HG02678 (cell line): ENCODE results near the gene UGDH.
"Not testable (repeated sequence)": the region's sequence is repeated elsewhere in the genome, so short reads cannot be mapped to it uniquely, and the experiment has no call there.

ENCODE experiments used
- ATAC-seq: cut with Tn5 transposase; IDR thresholded peaks from one replicate; pipeline ENCODE4 v1.9.1; 2021; ENCODE audit warnings: mild to moderate bottlenecking, moderate library complexity; ENCODE audit not compliant: unreplicated experiment

The UGDH gene

DNA sequence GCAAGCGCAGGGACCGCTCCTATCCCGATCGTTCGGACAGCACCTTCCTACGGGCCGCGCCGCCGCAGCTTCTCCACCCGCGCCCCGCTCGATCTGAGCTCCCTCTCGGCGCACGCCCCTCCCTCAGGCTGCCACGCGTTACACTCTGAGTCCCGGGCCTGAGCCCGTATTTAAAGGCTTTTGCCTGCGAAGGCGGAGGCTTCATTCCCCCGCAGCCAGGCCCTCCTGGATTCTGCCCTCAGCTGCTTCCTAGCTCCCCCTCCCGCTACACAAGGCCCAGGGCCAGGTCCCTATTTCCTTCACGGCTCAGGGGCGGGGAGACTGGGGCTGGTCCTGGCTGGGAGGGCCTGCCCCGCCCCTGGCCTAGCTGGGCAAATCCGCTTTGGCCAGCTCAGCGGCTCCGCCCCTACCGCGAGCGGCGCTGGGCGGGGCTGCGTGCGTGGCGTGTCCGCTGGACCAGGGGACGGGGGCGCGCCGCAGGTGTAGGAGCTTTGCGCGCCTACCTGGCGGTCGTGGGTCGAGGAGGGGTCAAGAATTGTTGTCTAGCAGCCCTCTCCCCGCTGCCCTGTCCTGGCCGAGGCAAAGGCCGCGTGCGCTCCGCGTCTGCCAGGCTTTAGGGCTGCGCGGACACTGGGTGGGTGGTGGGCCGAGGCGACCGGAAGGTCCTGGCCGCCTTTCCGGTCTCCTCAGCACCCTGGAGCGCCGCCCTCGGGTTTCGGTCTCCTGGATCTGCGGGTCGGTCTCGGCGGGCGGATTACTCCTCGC lies at the start of gene UGDH:
UGDH (minus strand) TSS at position 144 of the 765 bp plus-strand sequence. CDS start 5,927 bp downstream, outside the sequence.
- peak; percentile 97 for ATAC-seq

DNA sequence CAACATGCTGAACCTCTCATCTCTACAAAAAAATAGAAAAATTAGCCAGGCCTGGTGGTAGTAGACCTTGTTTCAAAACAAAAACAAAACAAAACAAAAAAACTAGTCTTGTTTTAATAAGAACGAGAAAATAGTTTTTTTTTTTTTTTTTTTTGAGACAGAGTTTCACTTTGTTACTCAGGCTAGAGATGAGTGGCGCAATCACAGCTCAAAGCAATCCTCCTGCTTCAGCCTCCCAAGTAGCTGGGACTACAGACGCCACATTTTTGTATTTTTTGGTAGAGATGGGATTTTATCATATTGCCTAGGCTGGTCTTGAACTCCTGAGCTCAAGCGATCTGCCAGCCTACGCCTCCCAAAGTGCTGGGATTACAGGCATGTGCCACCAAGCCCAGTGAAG lies 47.7 kb upstream of the UGDH start:
- ATAC-seq: no peak

DNA sequence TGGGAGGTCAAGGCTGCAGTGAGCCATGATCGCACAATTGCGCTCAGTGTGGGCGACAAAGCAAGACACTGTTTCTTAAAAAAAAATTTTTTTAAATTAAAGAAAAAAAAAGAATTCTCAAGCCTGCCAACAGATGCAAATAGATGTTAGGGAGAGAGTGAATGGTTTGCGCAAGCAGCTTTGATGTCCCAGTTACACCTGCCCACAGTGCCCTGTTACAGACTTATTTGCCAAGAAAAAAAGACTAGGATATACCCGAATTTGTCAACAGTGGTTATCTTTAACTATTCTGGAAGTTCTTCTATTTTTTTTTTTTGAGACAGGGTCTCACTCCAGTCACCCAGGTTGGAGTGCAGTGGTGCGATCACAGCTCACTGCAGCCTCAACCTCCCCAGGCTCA lies 44.3 kb upstream of the UGDH start:
- ATAC-seq: no peak

DNA sequence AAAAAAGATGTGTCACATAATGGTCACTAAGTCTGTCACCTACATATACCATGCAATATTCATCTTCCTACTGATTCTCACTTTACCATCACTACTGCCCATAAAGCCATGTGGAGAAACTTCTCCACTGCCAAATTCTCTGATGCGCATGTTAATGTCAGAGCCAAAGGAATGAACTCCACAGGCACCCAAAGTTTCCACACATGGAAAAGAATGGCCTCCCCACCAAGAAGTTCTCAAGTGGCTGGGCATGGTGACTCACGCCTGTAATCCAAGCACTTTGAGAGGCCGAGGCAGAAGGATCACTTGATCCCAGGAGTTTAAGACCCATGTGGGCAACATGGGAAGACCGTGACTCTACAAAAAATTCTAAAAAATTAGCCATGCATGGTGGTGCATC lies 43.8 kb upstream of the UGDH start:
- ATAC-seq: no peak

DNA sequence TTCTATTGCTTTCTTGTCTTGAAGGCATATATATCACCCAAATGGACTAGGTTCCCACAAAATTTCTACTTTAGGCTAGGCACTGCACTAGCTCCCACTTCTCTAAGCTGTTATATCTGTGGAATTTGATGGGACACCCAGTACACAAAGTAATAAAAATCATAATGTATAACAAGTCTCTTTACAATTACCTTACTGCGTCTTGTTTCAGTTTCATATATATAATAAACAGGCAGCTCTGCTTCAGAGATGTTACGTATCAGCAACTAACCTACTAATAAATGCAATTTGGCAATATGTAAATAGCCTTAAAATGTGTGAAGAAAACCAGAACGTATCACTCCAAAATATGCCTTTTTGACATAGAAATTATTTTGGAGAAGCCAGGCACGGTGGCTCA lies 42.0 kb upstream of the UGDH start:
- ATAC-seq: no peak

DNA sequence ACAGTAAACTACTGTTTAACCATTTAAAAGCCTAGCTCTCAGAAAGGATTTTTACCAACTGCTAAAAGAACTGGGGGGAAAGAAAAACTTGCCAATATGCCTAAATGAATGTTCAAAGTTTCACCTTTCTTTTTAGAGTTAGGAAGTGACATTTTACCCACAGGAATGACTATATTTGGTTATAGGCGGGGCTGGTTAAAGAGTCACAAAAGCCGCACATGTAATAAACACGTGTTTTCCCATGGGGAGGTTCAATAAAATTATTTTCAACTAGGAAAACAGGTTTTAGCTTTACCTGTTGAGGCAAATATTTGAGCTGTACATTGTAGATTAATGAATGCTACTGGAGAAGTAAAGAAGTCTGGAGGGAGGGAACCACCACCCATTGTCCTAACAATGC lies 41.6 kb upstream of the UGDH start:
- ATAC-seq: peak; percentile 45

DNA sequence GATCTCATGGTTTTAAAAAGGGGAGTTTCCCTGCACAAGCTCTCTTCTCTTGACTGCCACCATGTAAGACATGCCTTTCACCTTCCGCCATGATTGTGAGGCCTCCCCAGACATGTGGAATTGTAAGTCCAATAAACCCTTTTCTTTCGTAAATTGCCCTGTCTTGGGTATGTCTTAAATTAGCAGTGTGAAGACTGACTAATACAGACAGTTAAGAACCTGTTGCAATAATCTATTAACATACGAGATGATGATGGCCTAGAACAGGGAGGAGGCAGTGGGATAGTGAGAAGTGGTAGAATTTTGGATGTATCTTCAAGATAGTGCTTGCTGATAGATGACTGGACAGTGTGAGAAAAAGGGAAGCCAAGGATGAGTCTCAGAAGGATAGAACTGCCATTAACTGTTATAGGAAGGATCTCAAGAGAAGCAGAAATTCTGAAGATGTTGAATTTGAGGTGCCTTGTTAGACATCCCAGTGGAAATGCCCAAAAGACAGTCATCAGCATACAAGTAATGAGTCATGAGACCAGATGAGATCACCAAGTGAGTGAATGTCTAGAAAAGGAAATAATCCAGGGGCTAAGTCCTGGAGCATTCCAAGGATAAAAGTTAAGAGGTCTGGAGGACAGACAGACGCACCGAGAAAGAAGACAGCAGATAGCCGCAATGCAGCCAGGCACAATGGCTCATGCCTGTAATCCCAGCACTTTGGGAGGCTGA lies 38.8 kb upstream of the UGDH start:
- ATAC-seq: no peak

DNA sequence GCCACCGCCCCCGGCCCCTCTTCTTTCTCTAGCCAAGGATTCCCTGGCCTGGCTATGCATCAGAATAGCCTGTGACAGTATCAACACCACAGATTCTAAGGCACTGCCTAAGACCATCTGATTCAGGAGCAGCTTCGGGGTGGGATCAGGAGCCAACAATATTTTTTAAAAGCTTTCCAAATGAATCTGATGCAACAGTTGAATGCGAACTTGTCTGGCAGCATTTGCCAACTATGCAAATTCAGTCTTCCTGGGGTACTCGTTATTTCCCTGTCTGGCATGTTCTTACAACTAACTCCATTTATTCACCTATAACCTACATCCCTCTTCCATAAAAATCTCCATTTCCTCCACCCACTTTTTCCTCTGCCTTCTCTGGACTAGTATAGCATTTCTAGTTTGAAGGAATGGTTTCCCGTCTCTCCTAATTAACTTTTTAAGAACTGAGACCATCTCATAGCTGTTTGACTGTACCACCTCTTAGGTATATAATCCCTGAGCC lies 36.2 kb upstream of the UGDH start:
- ATAC-seq: no peak

DNA sequence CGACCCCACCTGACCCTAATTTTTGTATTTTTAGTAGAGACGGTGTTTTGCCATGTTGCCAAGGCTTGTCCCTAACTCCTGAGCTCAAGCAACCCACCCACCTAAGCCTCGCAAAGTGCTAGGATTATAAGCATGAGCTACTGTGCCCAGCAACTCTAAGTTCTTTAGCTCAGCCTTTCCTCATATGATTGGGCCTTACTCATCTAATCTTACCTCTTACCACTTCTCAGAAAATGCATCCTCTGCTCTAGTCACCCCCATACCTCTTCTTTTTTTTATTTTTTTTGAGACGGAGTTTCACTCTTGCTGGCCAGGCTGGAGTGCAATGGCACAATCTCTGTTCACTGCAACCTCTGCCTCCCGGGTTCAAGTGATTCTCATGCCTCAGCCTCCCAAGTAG lies 35.6 kb upstream of the UGDH start:
- no peak for ATAC-seq

DNA sequence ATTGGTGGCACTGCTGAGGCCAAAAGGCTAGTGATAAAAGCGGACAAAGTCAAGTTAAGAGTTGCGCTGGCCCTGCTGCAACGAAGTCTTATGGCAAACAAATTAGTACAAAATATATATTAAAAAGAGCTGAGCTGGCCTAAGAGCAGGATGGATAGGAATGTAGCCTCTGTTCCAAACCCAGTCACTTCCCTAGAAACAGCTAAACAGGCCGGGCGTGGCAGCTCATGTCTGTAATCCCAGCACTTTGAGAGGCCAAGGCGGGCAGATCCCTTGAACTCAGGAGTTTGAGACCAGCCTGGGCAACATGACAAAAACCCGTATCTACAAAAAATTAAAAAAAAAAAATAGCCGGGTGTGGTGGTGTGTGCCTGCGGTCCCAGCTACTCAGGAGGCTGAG lies 32.4 kb upstream of the UGDH start:
- ATAC-seq: no peak

DNA sequence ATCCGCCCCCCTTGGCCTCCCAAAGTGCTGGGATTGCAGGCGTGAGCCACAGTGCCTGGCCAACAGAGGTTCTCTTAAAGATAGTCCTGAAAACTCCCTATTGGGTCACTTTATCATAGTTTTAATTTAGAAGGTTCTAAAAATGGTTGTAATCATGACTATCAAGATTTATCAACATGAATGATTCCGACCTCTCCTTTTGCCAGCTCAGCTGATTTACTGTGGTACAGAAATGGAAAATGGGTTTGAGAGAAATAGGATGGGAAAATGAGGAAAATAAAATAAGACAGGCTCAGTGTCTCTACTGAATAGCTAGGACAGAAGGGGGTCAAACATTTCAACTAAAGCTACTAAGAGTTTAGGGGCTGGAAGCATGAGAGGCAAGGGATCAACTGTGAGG lies 28.2 kb upstream of the UGDH start:
- ATAC-seq: no peak

DNA sequence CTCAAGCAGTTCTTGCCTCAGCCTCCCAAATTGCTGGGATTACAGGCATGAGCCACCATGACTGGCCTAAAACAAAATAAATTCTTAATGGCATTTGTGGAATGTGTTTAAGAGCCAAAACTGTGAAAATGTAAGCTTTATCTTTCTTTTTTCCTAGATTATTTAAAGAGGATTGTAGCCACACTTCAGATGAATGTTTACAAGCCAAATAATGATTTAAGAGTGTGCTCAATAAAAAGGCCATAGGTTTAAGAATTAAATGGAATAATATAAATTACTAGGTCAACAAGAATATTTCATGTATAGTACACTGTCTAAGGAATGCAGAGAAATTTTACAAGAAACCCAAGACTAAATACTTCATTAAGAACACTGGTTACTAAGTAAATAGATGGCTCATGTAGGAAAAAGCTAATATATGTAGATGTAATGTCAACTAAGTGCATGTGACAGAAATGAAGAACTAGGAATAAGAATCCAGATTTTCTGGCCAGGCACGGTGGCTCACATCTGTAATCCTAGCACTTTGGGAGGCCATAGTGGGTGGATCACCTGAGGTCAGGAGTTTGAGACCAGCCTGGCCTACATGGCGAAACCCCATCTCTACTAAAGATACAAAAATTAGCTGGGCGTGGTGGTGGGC lies 21.3 kb upstream of the UGDH start:
- ATAC-seq: no peak

DNA sequence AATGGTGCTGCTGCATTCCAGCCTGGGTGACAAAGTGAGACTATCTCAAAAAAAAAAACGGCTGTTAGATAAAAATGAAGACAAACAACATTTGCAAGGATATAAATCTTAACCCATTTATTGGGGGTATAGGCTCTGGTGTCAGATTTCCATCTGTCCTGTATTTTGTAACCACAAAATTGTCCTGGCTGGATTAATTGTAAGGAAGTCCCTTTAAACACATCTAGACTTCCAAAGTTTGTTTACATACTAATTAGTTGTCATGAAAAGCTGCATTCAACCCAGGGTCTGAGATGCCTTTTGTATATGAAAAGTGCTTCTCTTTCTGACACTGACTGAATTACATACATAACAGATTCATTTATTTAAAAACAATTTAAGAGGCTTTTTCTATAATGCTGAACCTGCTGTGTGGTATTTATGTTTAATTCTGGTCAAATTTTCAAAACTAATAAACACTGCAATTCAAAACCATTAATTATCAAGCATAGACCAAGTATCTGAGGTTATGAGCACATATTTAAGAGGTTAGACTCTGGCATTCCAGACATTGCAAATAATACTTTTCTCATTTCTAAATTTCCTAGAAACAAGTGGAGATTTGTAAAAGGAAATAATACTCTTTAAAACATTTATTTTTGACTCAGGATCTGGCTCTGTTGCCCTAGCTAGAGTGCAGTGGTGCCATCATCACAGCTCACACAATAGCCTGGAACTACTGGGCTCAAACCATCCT lies 17.5 kb upstream of the UGDH start:
- no peak for ATAC-seq

DNA sequence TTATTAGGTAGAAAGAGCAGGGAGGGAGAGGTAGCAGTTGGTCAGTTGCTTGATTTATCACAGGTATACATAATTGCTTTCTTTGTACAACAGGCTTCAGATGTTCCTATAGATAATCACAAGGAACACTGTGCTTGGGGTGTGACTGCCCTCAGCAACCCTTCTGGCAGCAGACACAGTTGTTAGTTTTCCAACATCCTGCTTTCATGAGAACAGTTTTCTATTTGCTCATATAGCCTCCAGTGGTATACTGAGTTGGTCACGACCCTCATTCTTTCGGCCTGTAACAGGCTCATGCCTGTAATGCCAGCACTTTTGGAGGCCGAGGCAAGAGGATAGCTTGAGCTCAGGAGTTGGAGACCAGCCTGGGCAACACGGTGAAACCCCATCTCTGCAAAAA lies 16.8 kb upstream of the UGDH start:
- not testable (repeated sequence) for ATAC-seq

DNA sequence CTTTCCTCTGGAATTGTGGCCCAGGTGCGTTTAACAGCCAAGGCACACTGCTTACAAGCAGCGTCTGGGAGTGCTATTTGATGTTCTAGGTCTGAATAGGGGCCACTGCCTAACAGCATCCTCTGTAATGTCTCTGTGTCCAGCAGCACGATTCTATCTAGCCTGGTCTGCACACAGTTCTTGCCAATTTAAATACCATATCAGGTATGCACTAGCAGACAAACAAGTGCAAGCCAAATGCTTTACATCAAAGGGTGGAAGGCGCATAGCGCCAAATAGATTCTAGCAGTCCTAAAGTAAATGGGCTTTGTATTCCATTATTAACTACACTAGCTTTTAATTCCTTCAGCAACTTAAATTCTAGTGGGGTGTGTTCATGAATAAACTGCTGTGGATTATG lies 15.8 kb upstream of the UGDH start:
- no peak for ATAC-seq

DNA sequence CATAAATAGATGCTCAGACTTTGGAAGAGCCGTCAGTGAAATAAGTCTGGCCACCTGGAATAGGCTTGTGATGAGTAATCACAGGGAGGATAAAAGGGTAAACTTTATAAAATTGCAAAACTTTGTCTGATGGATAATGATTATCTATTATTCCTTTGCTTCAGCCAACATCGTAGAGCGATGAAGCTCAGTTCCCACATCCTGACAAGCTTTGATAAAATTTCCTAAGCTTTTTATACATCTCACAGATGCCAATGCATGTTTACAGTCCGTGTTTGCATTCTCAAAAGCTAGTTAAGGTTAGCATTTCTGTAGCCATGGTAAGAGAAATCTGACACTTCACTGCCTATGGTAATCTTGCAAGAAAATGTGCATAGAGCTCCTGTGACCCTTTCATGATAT lies 15.4 kb upstream of the UGDH start:
- no peak for ATAC-seq

DNA sequence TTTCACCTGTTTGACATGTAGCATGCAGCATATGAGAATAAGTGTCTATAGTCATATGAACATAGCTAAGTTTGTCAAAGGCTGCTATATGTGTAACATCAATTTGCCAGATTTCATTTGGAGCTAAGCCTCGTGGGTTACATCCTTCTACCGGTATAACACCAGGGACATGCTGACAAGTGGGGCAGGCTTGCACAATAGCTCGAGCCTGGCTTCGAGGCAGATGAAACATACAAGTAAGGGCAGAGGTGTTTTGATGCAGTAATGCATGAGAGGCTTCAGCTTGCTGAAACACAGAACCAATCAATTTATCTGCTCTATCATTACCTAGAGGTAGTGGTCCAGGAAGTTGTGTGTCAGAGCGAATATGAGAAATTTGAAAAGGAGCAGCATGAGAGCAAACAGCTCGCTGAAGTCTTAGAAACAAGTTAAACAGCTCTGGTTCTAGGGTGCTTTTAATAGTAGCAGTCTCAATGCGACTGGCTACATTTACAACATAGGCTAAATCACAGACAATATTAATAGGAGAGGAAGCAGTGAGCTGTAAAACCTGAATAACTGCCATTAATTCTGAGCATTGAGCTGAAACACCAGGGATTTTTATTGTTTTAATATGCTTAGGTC lies 14.9 kb upstream of the UGDH start:
- ATAC-seq: no peak

DNA sequence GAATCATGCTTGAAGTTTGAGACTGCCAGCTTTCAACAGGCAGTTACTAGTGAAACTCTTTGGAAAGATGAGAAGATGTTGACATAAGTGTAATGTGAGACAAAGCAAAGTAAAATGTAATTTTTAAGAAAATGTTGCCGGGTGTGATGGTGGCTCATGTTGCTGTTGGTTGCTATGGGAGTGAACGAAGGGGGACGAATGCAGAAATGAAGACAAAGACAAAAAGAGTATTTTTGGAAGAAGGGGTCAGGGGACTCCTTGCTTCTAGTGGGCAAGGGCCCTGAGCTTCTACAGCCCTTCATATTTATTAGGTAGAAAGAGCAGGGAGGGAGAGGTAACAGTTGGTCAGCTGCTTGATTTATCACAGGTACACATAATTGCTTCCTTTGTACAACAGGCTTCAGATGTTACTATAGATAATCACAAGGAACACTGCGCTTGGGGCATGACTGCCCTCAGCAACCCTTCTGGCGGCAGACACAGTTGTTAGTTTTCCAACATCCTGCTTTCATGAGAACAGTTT lies 11.9 kb upstream of the UGDH start:
- no peak for ATAC-seq

DNA sequence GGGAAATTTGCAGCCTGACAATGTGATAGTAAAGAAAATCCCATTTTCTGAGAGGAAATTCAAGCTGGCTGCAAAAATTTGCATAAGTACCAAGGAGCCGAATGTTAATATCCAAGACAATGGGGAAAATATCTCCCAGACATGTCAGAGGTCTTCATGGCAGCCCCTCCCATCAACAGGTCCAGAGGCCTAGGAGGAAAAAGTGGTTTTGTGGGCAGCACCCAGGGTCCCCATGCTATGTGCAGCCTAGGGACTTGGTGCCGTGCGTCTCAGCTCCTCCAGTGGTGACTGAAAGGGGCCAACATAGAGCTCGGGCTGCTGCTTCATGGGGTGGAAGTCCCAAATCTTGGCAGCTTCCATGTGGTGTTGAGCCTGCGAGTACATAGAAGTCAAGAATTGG lies 6.3 kb upstream of the UGDH start:
- ATAC-seq: no peak

DNA sequence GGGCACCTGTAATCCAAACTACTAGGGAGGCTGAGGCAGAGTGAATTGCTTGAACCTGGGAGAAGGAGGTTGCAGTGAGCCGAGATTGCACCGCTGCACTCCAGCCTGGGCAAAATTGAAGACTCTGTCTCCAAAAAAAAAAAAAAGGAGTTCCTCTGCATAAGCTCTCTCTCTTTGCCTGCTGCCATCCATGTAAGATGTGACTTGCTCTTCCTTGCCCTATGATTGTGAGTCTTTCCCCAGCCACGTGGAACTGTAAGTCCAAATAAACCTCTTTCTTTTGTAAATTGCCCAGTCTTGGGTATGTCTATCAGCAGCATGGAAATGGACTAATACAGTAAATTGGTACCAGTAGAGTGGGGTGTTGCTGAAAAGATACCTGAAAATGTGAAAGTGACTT lies 5.0 kb upstream of the UGDH start:
- not testable (repeated sequence) for ATAC-seq
